ENCODE data around the gene PTAFR. TPM values are rescaled to one million over a fixed set of nuclear protein-coding genes. Genes with fewer than 3 reads are reported as not detected.

Gene PTAFR
- total RNA-seq, 1 donor from 2014 or later: 0.21 TPM

GRCh38 chr1:28134651-28135207, 41.8 kb downstream of the PTAFR start:
- no peak overlapping the region for H3K27ac Mint-ChIP-seq
- no peak for DNase-seq (ENCODE audit: low spot score)
- H3K4me3 Mint-ChIP-seq (ENCODE audit: low read depth): no peak overlapping the region
- no peaks in the 10 kb centered on the region for H3K9me3 Mint-ChIP-seq
- intact Hi-C loops (cut with micrococcal nuclease): no loop called here
- H3K36me3 Mint-ChIP-seq (ENCODE audit: low read depth): no peaks in the 10 kb centered on the region
- peaks cover 85% of the 10 kb centered on the region for H3K27me3 Mint-ChIP-seq (ENCODE audit: low read depth)
- H3K4me1 Mint-ChIP-seq (ENCODE audit: low read depth): peaks cover 2% of the 10 kb centered on the region

GRCh38 chr1:28132171-28133167, 44.0 kb downstream of the PTAFR start:
- no peak overlapping the region for H3K4me3 Mint-ChIP-seq (ENCODE audit: low read depth)
- peaks cover 7% of the 10 kb centered on the region for H3K4me1 Mint-ChIP-seq (ENCODE audit: low read depth)
- H3K9me3 Mint-ChIP-seq: no peaks in the 10 kb centered on the region
- no peak overlapping the region for H3K27ac Mint-ChIP-seq
- no peaks in the 10 kb centered on the region for H3K36me3 Mint-ChIP-seq (ENCODE audit: low read depth)
- H3K27me3 Mint-ChIP-seq (ENCODE audit: low read depth): peaks cover 86% of the 10 kb centered on the region
- DNase-seq (ENCODE audit: low spot score): no peak
- intact Hi-C loops (cut with micrococcal nuclease): no loop called here

GRCh38 chr1:28130901-28131300, 45.6 kb downstream of the PTAFR start:
- intact Hi-C loops (cut with micrococcal nuclease): no loop called here
- Mint-ChIP-seq H3K9me3 (no peaks in the 10 kb centered on the region), H3K4me3 (ENCODE audit: low read depth) (no peak overlapping the region), H3K27me3 (ENCODE audit: low read depth) (peaks cover 84% of the 10 kb centered on the region), H3K4me1 (ENCODE audit: low read depth) (peaks cover 5% of the 10 kb centered on the region), H3K27ac (no peak overlapping the region), H3K36me3 (ENCODE audit: low read depth) (no peaks in the 10 kb centered on the region)
- no peak for DNase-seq (ENCODE audit: low spot score)

- no peak for DNase-seq (ENCODE audit: low spot score)
- intact Hi-C loops (cut with micrococcal nuclease): no loop called here
- Mint-ChIP-seq H3K4me3 (ENCODE audit: low read depth) (no peak overlapping the region), H3K36me3 (ENCODE audit: low read depth) (no peaks in the 10 kb centered on the region), H3K27me3 (ENCODE audit: low read depth) (peaks cover 76% of the 10 kb centered on the region), H3K27ac (no peak overlapping the region), H3K4me1 (ENCODE audit: low read depth) (peaks cover 5% of the 10 kb centered on the region), H3K9me3 (no peaks in the 10 kb centered on the region)
Observed at GRCh38 chr1:28129150-28129549, 47.3 kb downstream of the PTAFR start.

- Mint-ChIP-seq H3K27me3 (ENCODE audit: low read depth) (peaks cover 68% of the 10 kb centered on the region), H3K9me3 (no peaks in the 10 kb centered on the region)
Observed at GRCh38 chr1:28127617-28128257, 48.8 kb downstream of the PTAFR start.

GRCh38 chr1:28126783-28127490, 49.6 kb downstream of the PTAFR start:
- no peaks in the 10 kb centered on the region for H3K9me3 Mint-ChIP-seq
- H3K27ac Mint-ChIP-seq: no peak overlapping the region
- DNase-seq (ENCODE audit: low spot score): no peak
- peaks cover 5% of the 10 kb centered on the region for H3K4me1 Mint-ChIP-seq (ENCODE audit: low read depth)
- H3K36me3 Mint-ChIP-seq (ENCODE audit: low read depth): no peaks in the 10 kb centered on the region
- peaks cover 63% of the 10 kb centered on the region for H3K27me3 Mint-ChIP-seq (ENCODE audit: low read depth)
- H3K4me3 Mint-ChIP-seq (ENCODE audit: low read depth): no peak overlapping the region
- intact Hi-C loops (cut with micrococcal nuclease): no loop called here

More at GRCh38 chr1:28127617-28128257, 48.8 kb downstream of the PTAFR start:
- Mint-ChIP-seq H3K36me3 (ENCODE audit: low read depth) (no peaks in the 10 kb centered on the region), H3K4me3 (ENCODE audit: low read depth) (no peak overlapping the region), H3K27ac (no peak overlapping the region), H3K4me1 (ENCODE audit: low read depth) (peaks cover 5% of the 10 kb centered on the region)
- DNase-seq (ENCODE audit: low spot score): no peak
- intact Hi-C loops (cut with micrococcal nuclease): no loop called here

- Mint-ChIP-seq H3K27ac (no peak overlapping the region), H3K4me3 (ENCODE audit: low read depth) (no peak overlapping the region), H3K36me3 (ENCODE audit: low read depth) (no peaks in the 10 kb centered on the region), H3K9me3 (no peaks in the 10 kb centered on the region), H3K4me1 (ENCODE audit: low read depth) (peaks cover 5% of the 10 kb centered on the region), H3K27me3 (ENCODE audit: low read depth) (peaks cover 60% of the 10 kb centered on the region)
- DNase-seq (ENCODE audit: low spot score): no peak
- intact Hi-C loops (cut with micrococcal nuclease): no loop called here
Observed at GRCh38 chr1:28126212-28126611, 50.3 kb downstream of the PTAFR start.

GRCh38 chr1:28123461-28123961, 53.0 kb downstream of the PTAFR start:
- no peaks in the 10 kb centered on the region for H3K9me3 Mint-ChIP-seq
- H3K27ac Mint-ChIP-seq: no peak overlapping the region
- intact Hi-C loops (cut with micrococcal nuclease): no loop called here
- H3K4me1 Mint-ChIP-seq (ENCODE audit: low read depth): peaks cover 8% of the 10 kb centered on the region
- no peaks in the 10 kb centered on the region for H3K36me3 Mint-ChIP-seq (ENCODE audit: low read depth)
- H3K27me3 Mint-ChIP-seq (ENCODE audit: low read depth): peaks cover 57% of the 10 kb centered on the region
- no peak for DNase-seq (ENCODE audit: low spot score)
- H3K4me3 Mint-ChIP-seq (ENCODE audit: low read depth): no peak overlapping the region

- H3K4me3 Mint-ChIP-seq (ENCODE audit: low read depth): no peak overlapping the region
- intact Hi-C loops (cut with micrococcal nuclease): no loop called here
- peaks cover 3% of the 10 kb centered on the region for H3K4me1 Mint-ChIP-seq (ENCODE audit: low read depth)
Observed at GRCh38 chr1:28122183-28122582, 54.3 kb downstream of the PTAFR start.

GRCh38 chr1:28119556-28119955, 56.9 kb downstream of the PTAFR start:
- Mint-ChIP-seq H3K4me3 (ENCODE audit: low read depth) (no peak overlapping the region), H3K4me1 (ENCODE audit: low read depth) (peaks cover 10% of the 10 kb centered on the region), H3K27ac (no peak overlapping the region), H3K9me3 (no peaks in the 10 kb centered on the region), H3K36me3 (ENCODE audit: low read depth) (no peaks in the 10 kb centered on the region), H3K27me3 (ENCODE audit: low read depth) (peaks cover 44% of the 10 kb centered on the region)
- intact Hi-C loops (cut with micrococcal nuclease): no loop called here
- DNase-seq (ENCODE audit: low spot score): no peak

More at GRCh38 chr1:28122183-28122582, 54.3 kb downstream of the PTAFR start:
- Mint-ChIP-seq H3K9me3 (no peaks in the 10 kb centered on the region), H3K27ac (no peak overlapping the region), H3K27me3 (ENCODE audit: low read depth) (peaks cover 53% of the 10 kb centered on the region), H3K36me3 (ENCODE audit: low read depth) (no peaks in the 10 kb centered on the region)
- DNase-seq (ENCODE audit: low spot score): no peak

- no peaks in the 10 kb centered on the region for H3K36me3 Mint-ChIP-seq (ENCODE audit: low read depth)
- peaks cover 44% of the 10 kb centered on the region for H3K27me3 Mint-ChIP-seq (ENCODE audit: low read depth)
- no peak for DNase-seq (ENCODE audit: low spot score)
- peaks cover 10% of the 10 kb centered on the region for H3K4me1 Mint-ChIP-seq (ENCODE audit: low read depth)
- intact Hi-C loops (cut with micrococcal nuclease): no loop called here
- no peaks in the 10 kb centered on the region for H3K9me3 Mint-ChIP-seq
- H3K27ac Mint-ChIP-seq: no peak overlapping the region
- H3K4me3 Mint-ChIP-seq (ENCODE audit: low read depth): no peak overlapping the region
Observed at GRCh38 chr1:28118640-28119307, 57.7 kb downstream of the PTAFR start.

GRCh38 chr1:28115267-28115666, 61.2 kb downstream of the PTAFR start:
- H3K9me3 Mint-ChIP-seq: no peaks in the 10 kb centered on the region
- peak; percentile 36 for DNase-seq (ENCODE audit: low spot score)
- H3K27me3 Mint-ChIP-seq (ENCODE audit: low read depth): peaks cover 50% of the 10 kb centered on the region
- intact Hi-C loops (cut with micrococcal nuclease): loop anchor here (1.0 kb wide), 3 partner anchors 29 to 85 kb away; no protein-coding TSS in a partner anchor
- H3K4me1 Mint-ChIP-seq (ENCODE audit: low read depth): peaks cover 20% of the 10 kb centered on the region
- H3K36me3 Mint-ChIP-seq (ENCODE audit: low read depth): no peaks in the 10 kb centered on the region
- H3K4me3 Mint-ChIP-seq (ENCODE audit: low read depth): no peak overlapping the region
- no peak overlapping the region for H3K27ac Mint-ChIP-seq

All from activated T-helper 2 cell treated with anti-CD3 and anti-CD28 coated beads, Interferon-gamma antibody, Interleukin-2, Interleukin-4, amounts not matched to agents 10 μg/mL and 5 μg/mL and 100 μg/mL, durations not matched to agents 14 hours and 24 hours and 36 hours (primary cell).